ENCODE measurements around the gene NID1.

NID1 gene

DNA sequence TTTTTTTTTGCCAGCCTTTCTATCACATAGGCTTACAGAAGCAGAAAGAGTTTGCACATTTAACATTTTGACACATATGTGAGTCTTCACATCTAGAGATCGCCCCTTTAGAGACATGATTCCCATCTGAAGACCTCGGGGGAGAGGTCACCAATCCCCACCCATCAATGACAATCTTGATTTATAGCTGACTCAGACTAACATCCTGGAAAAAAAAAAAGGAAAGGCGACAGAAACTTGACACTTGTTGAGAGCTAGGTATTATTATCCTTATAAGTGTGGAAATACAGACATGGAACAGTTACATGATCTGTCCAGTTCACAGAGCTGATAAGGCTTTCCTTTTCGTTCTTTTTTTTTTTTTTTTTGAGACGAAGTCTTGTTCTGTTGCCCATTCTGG lies 28.0 kb upstream of the NID1 start:
- TF ChIP-seq SUZ12 (IDR thresholded peaks at IDR 0.05; ENCODE audit: extremely low read depth, insufficient read depth, insufficient read length) (no peak), ZNF274 (IDR thresholded peaks at IDR 0.05; ENCODE audit: low read depth, low read length) (no peak), YY1 (IDR thresholded peaks at IDR 0.05; ENCODE audit: insufficient read depth, insufficient read length) (no peak)
- DNase-seq (ENCODE audit: low read depth, low spot score), result no peak
- H3K27me3 ChIP-seq (ENCODE audit: insufficient read depth, insufficient read length), result no peaks in the 10 kb centered on the region

GRCh38 chr1:236091933-236092318 lies 27.0 kb upstream of the NID1 start:
- no peak overlapping the region for H3K9ac ChIP-seq (ENCODE audit: insufficient read length, low read depth)
- no peaks in the 10 kb centered on the region for H3K4me1 ChIP-seq (ENCODE audit: insufficient read depth, insufficient read length)
- DNase-seq (ENCODE audit: low read depth, low spot score), result no peak
- no peaks in the 10 kb centered on the region for H3K36me3 ChIP-seq (ENCODE audit: insufficient read depth, insufficient read length, low read length)
- H3K27me3 ChIP-seq (ENCODE audit: insufficient read depth, insufficient read length), result no peaks in the 10 kb centered on the region
- no peak overlapping the region for H3K4me3 ChIP-seq (ENCODE audit: insufficient read length, low read depth)
- H3K9me3 ChIP-seq (ENCODE audit: insufficient read depth, low read length), result peaks cover 15% of the 10 kb centered on the region
- TF ChIP-seq YY1 (IDR thresholded peaks at IDR 0.05; ENCODE audit: insufficient read depth, insufficient read length) (no peak), SUZ12 (IDR thresholded peaks at IDR 0.05; ENCODE audit: extremely low read depth, insufficient read depth, insufficient read length) (no peak), ZNF274 (IDR thresholded peaks at IDR 0.05; ENCODE audit: low read depth, low read length) (no peak)

More for the DNA sequence above, 28.0 kb upstream of the NID1 start:
- Histone ChIP-seq H3K9me3 (ENCODE audit: insufficient read depth, low read length) (peaks cover 20% of the 10 kb centered on the region), H3K9ac (ENCODE audit: insufficient read length, low read depth) (no peak overlapping the region), H3K4me1 (ENCODE audit: insufficient read depth, insufficient read length) (no peaks in the 10 kb centered on the region), H3K36me3 (ENCODE audit: insufficient read depth, insufficient read length, low read length) (no peaks in the 10 kb centered on the region), H3K4me3 (ENCODE audit: insufficient read length, low read depth) (no peak overlapping the region)

DNA sequence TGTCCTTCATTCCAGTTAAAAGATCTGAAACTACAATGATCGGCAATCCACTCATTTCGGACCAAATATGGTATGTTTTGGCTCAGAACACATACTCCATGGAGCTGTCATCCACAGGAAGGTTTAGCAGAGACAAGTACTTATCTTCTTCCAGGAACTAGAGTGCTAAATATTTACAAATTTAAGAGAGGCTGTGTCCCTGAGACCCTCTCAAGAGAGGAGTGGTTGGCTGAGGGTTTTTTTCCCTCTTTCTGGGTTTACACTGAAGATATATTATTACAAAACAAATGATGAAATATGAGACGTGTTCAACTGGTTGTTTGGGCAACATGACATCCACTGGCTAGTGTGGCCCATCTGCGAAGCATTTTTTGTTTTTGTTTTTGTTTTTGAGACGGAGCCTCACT lies 25.9 kb upstream of the NID1 start:
- no peaks in the 10 kb centered on the region for H3K4me1 ChIP-seq (ENCODE audit: insufficient read depth, insufficient read length)
- H3K9me3 ChIP-seq (ENCODE audit: insufficient read depth, low read length), result peaks cover 3% of the 10 kb centered on the region; the same call in 1 of the 2 replicates
- H3K4me3 ChIP-seq (ENCODE audit: insufficient read length, low read depth), result no peak overlapping the region
- no peaks in the 10 kb centered on the region for H3K27me3 ChIP-seq (ENCODE audit: insufficient read depth, insufficient read length)
- no peaks in the 10 kb centered on the region for H3K36me3 ChIP-seq (ENCODE audit: insufficient read depth, insufficient read length, low read length)
- no peak overlapping the region for H3K9ac ChIP-seq (ENCODE audit: insufficient read length, low read depth)
- TF ChIP-seq YY1 (IDR thresholded peaks at IDR 0.05; ENCODE audit: insufficient read depth, insufficient read length) (no peak), SUZ12 (IDR thresholded peaks at IDR 0.05; ENCODE audit: extremely low read depth, insufficient read depth, insufficient read length) (no peak), ZNF274 (IDR thresholded peaks at IDR 0.05; ENCODE audit: low read depth, low read length) (no peak)
- no peak for DNase-seq (ENCODE audit: low read depth, low spot score)

DNA sequence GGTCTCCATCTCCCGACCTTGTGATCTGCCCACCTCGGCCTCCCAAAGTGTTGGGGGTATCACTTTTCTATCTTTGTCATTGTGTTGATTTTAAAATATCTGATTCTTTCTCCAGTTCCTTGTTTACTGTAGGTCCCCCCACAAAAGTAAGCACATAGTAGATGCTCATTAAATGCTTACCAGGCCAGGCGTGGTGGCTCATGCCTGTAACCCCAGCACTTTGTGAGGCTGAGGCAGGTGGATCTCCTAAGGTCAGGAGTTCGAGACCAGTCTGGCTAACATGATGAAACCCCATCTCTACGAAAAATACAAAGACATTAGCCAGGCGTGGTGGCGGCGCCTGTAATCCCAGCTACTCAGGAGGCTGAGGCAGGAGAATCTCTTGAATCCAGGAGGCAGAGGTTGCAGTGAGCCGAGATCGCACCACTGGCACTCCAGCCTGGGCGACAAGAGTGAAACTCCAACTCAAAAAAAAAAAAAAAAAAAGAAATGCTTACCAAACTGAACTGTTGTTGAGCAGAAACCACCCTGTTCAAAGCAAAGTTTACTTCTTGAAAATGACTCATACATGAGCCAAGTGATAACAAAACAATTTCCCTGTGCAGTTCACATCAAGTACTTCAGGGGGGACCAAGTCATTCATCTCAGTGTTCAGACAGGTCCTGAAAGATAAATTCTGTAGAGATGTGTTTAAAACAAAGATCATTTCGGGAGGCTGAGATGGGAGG lies 24.3 kb upstream of the NID1 start:
- no peak overlapping the region for H3K9ac ChIP-seq (ENCODE audit: insufficient read length, low read depth)
- no peaks in the 10 kb centered on the region for H3K36me3 ChIP-seq (ENCODE audit: insufficient read depth, insufficient read length, low read length)
- no peaks in the 10 kb centered on the region for H3K27me3 ChIP-seq (ENCODE audit: insufficient read depth, insufficient read length)
- H3K9me3 ChIP-seq (ENCODE audit: insufficient read depth, low read length), result no peaks in the 10 kb centered on the region
- TF ChIP-seq YY1 (IDR thresholded peaks at IDR 0.05; ENCODE audit: insufficient read depth, insufficient read length), result no peak
- TF ChIP-seq ZNF274 (IDR thresholded peaks at IDR 0.05; ENCODE audit: low read depth, low read length), result no peak
- no peak for TF ChIP-seq SUZ12 (IDR thresholded peaks at IDR 0.05; ENCODE audit: extremely low read depth, insufficient read depth, insufficient read length)
- no peak overlapping the region for H3K4me3 ChIP-seq (ENCODE audit: insufficient read length, low read depth)
- DNase-seq (ENCODE audit: low read depth, low spot score), result no peak
- H3K4me1 ChIP-seq (ENCODE audit: insufficient read depth, insufficient read length), result no peaks in the 10 kb centered on the region

- Histone ChIP-seq H3K4me1 (ENCODE audit: insufficient read depth, insufficient read length) (peaks cover 4% of the 10 kb centered on the region), H3K9ac (ENCODE audit: insufficient read length, low read depth) (no peak overlapping the region), H3K27me3 (ENCODE audit: insufficient read depth, insufficient read length) (no peaks in the 10 kb centered on the region), H3K4me3 (ENCODE audit: insufficient read length, low read depth) (no peak overlapping the region), H3K36me3 (ENCODE audit: insufficient read depth, insufficient read length, low read length) (no peaks in the 10 kb centered on the region), H3K9me3 (ENCODE audit: insufficient read depth, low read length) (no peaks in the 10 kb centered on the region)
- no peak for DNase-seq (ENCODE audit: low read depth, low spot score)
- TF ChIP-seq YY1 (IDR thresholded peaks at IDR 0.05; ENCODE audit: insufficient read depth, insufficient read length) (no peak), ZNF274 (IDR thresholded peaks at IDR 0.05; ENCODE audit: low read depth, low read length) (no peak), SUZ12 (IDR thresholded peaks at IDR 0.05; ENCODE audit: extremely low read depth, insufficient read depth, insufficient read length) (no peak)
Measured at GRCh38 chr1:236086537-236086936, 21.6 kb upstream of the NID1 start.

DNA sequence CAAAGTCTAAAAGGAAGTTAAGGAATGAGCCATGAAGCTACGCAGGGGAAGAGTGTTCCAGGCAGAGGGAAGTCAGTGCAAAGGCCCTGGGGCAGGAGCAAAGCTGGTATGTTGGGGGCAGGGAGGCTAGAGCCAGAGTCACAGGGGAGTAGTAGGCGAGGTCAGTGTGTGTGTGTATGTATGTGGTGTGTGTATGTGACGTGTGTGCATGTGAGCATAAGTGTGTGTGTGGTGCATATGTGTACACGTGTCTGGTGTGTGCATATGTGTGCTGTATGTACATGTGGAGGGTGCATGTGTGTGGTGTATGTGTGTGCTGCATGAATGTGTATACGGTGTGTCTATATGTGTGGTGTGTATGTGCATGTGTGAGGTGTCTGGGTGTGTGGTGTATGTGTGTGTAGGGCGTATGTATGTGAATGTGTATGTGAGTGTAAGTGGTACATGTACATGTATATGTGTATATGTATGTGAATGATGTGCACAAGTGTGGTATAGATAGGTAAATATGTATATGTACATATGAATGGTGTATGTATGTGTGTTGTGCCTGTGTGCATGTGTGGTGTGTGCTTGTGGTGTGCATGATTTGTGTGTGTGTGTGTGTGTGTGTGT lies 20.8 kb upstream of the NID1 start:
- Histone ChIP-seq H3K4me1 (ENCODE audit: insufficient read depth, insufficient read length) (peaks cover 5% of the 10 kb centered on the region), H3K36me3 (ENCODE audit: insufficient read depth, insufficient read length, low read length) (no peaks in the 10 kb centered on the region), H3K9me3 (ENCODE audit: insufficient read depth, low read length) (no peaks in the 10 kb centered on the region), H3K4me3 (ENCODE audit: insufficient read length, low read depth) (no peak overlapping the region), H3K27me3 (ENCODE audit: insufficient read depth, insufficient read length) (no peaks in the 10 kb centered on the region), H3K9ac (ENCODE audit: insufficient read length, low read depth) (no peak overlapping the region)
- no peak for DNase-seq (ENCODE audit: low read depth, low spot score)
- TF ChIP-seq YY1 (IDR thresholded peaks at IDR 0.05; ENCODE audit: insufficient read depth, insufficient read length), result no peak
- no peak for TF ChIP-seq SUZ12 (IDR thresholded peaks at IDR 0.05; ENCODE audit: extremely low read depth, insufficient read depth, insufficient read length)
- no peak for TF ChIP-seq ZNF274 (IDR thresholded peaks at IDR 0.05; ENCODE audit: low read depth, low read length)

DNA sequence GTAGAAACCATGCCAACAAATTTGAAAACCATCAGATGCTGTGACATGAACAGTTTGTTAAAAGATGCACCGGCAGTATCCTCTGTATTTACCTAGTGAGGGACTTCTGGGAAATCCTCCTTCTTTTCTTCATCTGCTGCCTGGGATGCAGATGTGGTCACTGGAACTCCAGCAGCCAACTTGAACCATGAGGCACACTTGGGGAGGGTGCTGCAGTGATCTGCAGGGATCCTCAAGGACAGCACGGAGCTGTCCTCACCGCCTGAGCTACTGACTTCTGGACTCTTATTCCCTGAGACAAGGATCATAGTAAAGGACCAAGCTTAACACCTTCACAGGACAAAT lies 19.5 kb upstream of the NID1 start:
- Histone ChIP-seq H3K36me3 (ENCODE audit: insufficient read depth, insufficient read length, low read length) (no peaks in the 10 kb centered on the region), H3K4me3 (ENCODE audit: insufficient read length, low read depth) (no peak overlapping the region), H3K4me1 (ENCODE audit: insufficient read depth, insufficient read length) (peaks cover 5% of the 10 kb centered on the region), H3K27me3 (ENCODE audit: insufficient read depth, insufficient read length) (no peaks in the 10 kb centered on the region), H3K9ac (ENCODE audit: insufficient read length, low read depth) (no peak overlapping the region), H3K9me3 (ENCODE audit: insufficient read depth, low read length) (no peaks in the 10 kb centered on the region)
- TF ChIP-seq YY1 (IDR thresholded peaks at IDR 0.05; ENCODE audit: insufficient read depth, insufficient read length), result no peak
- TF ChIP-seq ZNF274 (IDR thresholded peaks at IDR 0.05; ENCODE audit: low read depth, low read length), result no peak
- no peak for TF ChIP-seq SUZ12 (IDR thresholded peaks at IDR 0.05; ENCODE audit: extremely low read depth, insufficient read depth, insufficient read length)
- no peak for DNase-seq (ENCODE audit: low read depth, low spot score)

Measured in NT2/D1 (cell line).